ENCODE results near the gene THEMIS2.
"Not testable (repeated sequence)": the region's sequence is repeated elsewhere in the genome, so short reads cannot be mapped to it uniquely, and the experiment has no call there.

THEMIS2 gene

GRCh38 chr1:27872059-27872801 is at the start of gene THEMIS2:
Gene THEMIS2, plus strand, starts transcription at chr1:27872544. Its CDS starts 28 bp downstream, at chr1:27872572.
- FAIRE-seq: no peak

GRCh38 chr1:27823784-27824183 is 48.6 kb upstream of the THEMIS2 start:
- no peak for FAIRE-seq

- FAIRE-seq: no peak
Measured at GRCh38 chr1:27824411-27824810, 47.9 kb upstream of the THEMIS2 start.

- FAIRE-seq: not testable (repeated sequence)
Measured at GRCh38 chr1:27829339-27829960, 42.9 kb upstream of the THEMIS2 start.

- no peak for FAIRE-seq
Measured at GRCh38 chr1:27830621-27831440, 41.5 kb upstream of the THEMIS2 start, which contains the start of gene PPP1R8. Gene PPP1R8, plus strand, starts transcription at chr1:27830782. Its CDS starts 54 bp downstream, at chr1:27830836.

GRCh38 chr1:27831568-27832410 is 40.6 kb upstream of the THEMIS2 start:
- FAIRE-seq: no peak

GRCh38 chr1:27832762-27833161 is 39.6 kb upstream of the THEMIS2 start:
- no peak for FAIRE-seq

GRCh38 chr1:27833470-27833869 is 38.9 kb upstream of the THEMIS2 start:
- FAIRE-seq: no peak

GRCh38 chr1:27835046-27835445 is 37.3 kb upstream of the THEMIS2 start:
- no peak for FAIRE-seq

- no peak for FAIRE-seq
Measured at GRCh38 chr1:27835501-27835900, 36.8 kb upstream of the THEMIS2 start.

- no peak for FAIRE-seq
Measured at GRCh38 chr1:27849951-27850350, 22.4 kb upstream of the THEMIS2 start.

- FAIRE-seq: no peak
Measured at GRCh38 chr1:27855085-27855484, 17.3 kb upstream of the THEMIS2 start.

GRCh38 chr1:27856561-27857343 is 15.6 kb upstream of the THEMIS2 start:
- FAIRE-seq: no peak

GRCh38 chr1:27857552-27857951 is 14.8 kb upstream of the THEMIS2 start:
- not testable (repeated sequence) for FAIRE-seq

- FAIRE-seq: no peak
Measured at GRCh38 chr1:27858072-27858948, 14.0 kb upstream of the THEMIS2 start.

GRCh38 chr1:27858949-27859576 is 13.3 kb upstream of the THEMIS2 start:
- FAIRE-seq: no peak

- FAIRE-seq: no peak
Measured at GRCh38 chr1:27861436-27861835, 10.9 kb upstream of the THEMIS2 start.

GRCh38 chr1:27862004-27862403 is 10.3 kb upstream of the THEMIS2 start:
- FAIRE-seq: no peak

GRCh38 chr1:27862671-27863537 is 9.4 kb upstream of the THEMIS2 start:
- FAIRE-seq: no peak

Data from colon (tissue), 2 donors.